CD4-positive, alpha-beta T cell treated with Interleukin-10 for 1 hour (primary cell): ENCODE results near the gene HOXB2.

ENCODE experiments used
- DNase-seq: peaks from one replicate; pipeline ENCODE4 v3.0.0-alpha.2; 2020

HOXB2 gene

GRCh38 chr17:48551596-48552465, 6.9 kb upstream of the HOXB2 start:
- DNase-seq, result no peak

- DNase-seq, result no peak
Measured at GRCh38 chr17:48551214-48551555, 6.3 kb upstream of the HOXB2 start.

DNA sequence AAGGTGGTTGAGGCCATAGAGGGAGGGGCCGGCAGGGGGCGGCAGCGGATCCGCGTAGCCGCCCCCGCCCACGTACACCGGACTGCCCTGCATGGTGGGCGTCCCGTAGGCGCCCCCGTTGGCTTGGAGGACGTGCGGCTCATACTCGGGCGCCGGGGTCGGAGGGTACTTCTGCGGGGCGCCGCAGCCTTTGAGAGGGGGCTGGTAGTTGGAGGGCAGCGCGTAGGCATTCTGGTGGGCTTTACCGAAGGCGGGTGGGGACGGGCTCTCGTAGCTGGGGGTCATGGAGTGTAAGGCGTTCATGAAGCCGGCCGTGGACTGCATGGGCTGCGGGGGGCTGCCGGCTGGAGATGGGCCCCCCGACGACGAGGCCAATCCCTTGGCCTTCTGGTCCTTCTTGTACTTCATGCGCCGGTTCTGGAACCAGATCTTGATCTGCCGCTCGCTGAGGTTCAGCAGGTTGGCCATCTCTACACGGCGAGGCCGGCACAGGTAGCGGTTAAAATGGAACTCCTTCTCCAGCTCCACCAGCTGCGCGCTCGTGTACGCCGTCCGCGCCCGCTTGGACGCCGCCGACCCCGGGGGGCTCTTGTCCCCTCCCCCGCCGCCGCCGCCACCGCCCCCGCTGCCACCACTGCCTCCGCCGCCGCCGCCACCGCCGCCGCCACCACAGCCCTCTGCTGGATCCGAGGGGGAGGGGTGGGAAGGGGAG, 5.7 kb upstream of the HOXB2 start:
- DNase-seq, result no peak

DNA sequence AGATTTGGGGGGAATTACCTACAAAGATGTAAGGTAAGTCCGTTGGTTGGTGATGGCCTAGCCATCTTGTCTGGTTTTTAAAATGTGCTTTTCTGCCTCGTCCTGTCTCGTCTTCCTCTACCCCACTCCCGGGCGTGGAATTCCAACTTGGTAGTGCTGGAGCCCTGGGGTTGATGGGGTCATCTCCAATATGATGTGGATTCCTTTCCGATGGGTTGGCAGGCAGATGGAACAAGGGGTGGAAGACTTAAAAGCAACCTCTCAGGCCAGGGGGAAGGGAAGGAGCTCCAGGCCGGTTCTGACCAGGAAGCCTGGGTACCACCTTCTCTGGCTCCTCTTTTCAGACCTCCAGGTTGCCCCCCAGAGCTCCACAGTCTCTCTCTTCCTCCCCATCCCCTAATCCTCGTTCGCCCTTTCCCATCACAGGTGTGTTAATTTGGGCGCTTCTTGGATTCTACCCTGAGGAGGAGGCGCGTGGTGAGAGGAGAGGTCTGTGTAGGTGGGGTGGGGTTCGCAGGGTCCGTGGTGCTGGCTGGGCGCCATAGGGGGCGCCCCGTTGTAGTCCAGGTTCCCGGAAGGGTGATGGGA, 5.1 kb upstream of the HOXB2 start:
- DNase-seq, result no peak

DNA sequence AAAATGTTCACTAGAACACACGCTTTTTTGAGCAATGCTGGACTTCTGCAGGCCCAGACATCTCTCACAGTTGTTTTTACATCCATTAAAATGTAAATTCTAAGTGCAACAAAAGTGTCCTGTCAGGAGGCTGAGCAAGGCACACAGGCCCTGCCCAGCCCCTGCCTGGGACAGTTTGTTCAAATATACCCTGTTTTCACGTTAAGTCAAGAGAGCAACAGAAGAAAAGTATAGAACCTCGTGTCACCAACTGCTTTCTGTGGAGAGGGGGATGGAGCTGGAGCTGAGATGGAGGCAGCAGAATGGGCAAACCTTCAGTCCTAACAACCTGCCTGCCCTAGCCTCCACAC, 4.3 kb upstream of the HOXB2 start:
- no peak for DNase-seq

- no peak for DNase-seq
Measured at GRCh38 chr17:48548523-48549280, 3.8 kb upstream of the HOXB2 start.

DNA sequence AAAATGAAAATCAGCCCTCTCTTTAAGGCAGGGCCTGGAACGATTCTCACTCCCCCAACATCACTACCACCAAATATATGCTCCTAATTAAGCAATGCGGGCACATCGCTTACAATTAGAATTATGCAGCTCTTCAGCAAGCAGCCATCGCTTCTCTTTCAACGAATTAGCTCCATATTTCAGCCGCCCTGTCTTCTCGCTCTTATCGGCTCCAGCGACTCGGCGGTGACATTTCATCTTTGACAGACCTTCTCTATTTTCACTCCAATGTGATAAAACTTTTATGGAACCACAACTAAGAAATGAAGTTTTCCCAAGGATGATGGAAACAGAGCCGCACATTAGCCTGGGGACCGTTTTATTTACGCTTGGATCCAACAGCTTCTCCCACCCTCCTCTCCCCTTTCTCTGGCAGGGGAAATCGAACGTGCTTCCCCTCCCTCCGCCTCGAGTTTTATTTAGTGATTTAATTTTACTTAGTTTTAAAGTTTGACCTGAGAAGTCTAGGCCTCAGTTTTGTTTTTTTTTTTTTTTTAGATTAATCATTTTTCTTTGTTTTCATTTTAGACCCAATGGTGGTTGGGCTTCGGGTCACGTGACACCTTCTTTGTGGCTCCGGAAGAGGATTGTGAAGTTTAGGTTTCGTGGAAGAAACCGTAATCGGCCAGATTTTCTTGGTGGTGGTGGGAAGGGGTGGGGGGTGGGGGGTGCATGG, 3.1 kb upstream of the HOXB2 start:
- peak; percentile 58 for DNase-seq

DNA sequence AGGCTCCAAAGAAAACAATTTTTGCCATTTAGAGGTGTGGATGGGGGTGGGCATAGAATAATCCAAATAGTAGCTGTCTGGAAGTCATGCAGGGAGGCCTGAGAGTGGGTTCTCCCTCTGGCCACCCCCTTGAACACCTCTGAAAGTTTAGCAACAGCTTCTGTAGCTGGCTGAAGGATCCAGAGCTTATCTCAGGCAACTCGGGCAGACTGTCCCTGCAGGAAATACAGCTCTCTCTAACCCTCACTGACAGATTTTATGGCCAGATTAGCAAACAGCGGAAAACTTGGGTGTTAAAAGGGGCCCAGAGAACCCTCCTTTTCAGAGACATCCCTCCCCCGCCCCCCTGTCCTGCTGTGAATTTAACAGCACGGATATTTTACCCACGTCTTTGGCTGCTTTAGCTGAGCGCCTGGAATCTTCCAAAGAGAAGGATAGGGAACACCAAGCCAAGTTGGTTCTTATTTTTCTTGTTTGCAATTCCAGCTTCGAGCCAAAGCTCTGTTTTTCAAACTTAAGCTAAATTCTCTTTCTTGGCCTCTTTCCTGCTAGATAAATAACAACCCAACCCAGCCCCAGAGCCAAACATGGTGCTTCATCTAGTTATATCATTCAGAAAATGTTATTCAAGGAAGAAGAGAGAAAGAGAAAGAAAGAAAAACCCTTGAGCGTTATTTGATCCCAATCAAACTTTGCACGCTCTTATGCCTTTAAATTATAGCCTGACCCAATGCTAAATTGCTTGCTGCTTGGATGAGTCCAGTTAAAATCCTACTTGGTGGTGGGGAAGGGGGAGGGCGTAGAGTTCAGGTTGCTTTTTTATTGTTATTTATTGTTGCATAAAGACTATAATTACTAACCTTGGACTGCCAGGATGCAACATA, 2.3 kb upstream of the HOXB2 start:
- DNase-seq, result no peak

GRCh38 chr17:48546137-48546923, 1.4 kb upstream of the HOXB2 start:
- no peak for DNase-seq

DNA sequence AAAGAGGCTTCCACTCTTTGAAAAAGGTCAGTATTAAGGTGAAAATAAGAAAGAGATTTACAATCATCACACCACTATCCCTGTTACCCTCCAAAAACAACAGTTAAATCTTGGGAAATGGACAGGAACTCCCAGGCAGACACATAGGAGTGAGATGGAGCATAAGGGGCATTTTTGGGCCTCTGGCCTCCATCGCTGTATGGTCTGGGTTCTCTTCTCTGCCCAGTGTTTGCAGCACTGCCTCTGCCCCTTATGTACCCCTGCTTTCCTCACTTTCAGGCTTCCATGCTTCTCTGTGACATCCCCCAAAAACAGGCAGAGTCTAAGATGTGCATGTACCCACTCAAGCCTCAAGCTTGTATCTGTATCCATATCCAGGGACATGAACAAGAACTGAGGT, 630 bp upstream of the HOXB2 start:
- DNase-seq, result no peak

DNA sequence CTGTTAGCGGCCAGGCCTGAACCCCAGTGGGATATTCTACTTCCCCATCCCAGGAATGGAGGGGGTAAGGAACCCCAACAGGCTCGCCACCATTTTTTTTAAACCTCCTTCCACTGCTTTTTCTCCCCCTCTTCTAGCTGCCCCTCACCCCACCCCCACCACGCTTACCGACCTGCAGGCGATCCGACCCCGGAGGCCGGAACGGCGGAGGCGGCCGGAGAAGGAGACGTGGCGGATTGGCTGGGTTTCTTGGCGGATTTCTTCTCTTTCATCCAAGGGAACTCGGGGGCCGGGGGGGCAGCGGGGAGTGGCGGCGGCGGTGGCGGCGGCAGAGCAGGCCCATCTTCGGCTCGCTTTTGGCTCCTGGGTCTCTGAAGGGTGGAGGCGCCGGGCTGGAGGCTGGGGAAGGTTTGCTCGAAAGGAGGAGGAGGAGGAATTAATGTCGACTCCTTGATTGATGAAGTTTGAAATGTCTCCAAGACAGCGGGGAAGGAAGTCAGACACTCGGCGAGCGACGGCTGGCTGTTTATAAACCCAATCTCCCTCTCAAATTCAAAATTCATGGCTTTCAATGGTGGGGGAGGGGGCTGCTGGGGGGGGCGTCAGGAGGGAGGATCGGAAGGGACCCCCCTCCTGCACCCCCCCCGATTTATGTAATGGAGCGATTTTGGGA, 424 bp downstream of the HOXB2 start:
- peak; percentile 46 for DNase-seq

DNA sequence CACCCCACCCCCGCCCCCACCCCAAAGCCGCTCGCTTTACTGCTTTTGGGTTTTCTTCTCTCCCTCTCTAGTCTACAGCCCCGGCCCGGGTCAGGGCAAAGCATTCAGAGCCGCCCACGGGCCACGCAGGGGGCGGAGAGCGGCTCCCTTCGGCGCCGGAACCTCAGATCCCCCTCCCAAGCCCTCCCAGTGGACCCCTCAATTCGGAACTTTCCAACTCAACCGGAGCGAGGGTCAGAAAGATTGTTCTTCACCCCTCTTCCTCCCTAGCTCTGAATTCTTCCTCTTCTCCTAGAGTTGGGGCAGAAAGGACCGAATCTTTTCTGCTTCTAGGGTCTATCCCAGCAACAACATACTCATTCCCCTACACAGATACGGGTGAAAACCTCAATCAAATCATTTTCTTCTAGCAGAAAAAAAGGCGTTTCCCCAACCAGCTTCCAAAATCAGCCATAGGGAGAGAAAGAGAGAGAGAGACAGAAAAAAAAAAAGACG, 1.0 kb downstream of the HOXB2 start:
- DNase-seq, result no peak

DNA sequence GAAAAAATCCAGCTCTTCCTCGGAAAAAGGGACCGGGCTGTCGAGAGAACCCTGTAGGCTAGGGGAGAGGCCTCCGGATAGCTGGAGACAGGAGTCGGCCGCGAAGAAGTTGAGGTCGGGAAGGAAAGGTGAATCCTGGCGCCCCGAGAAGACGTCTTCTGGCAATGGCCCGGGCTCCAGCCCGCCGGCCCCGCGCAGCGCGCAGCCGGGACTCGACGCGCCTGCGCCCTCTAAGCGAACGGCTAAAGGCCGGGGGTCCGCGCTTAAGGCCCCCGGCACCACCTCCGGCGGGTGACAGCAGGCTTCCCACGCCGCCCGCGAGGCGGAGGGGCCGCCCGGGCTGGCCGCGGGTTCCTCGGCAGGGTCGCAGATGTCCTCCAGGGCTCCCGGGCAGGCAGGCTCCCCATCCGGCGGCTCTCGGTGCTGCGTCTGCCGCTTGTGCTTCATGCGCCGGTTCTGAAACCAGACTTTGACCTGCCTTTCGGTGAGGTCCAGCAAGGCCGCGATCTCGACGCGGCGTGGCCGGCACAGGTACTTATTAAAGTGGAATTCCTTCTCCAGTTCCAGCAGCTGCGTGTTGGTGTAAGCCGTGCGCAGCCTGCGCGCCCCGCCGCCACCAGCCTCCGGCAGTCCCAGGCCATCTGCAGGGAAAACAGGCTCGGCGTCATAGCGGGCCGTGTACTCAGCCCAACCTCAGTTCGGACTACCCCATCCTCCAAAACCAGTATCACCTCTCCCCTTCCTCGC, 1.6 kb downstream of the HOXB2 start:
- DNase-seq, result peak; percentile 72

DNA sequence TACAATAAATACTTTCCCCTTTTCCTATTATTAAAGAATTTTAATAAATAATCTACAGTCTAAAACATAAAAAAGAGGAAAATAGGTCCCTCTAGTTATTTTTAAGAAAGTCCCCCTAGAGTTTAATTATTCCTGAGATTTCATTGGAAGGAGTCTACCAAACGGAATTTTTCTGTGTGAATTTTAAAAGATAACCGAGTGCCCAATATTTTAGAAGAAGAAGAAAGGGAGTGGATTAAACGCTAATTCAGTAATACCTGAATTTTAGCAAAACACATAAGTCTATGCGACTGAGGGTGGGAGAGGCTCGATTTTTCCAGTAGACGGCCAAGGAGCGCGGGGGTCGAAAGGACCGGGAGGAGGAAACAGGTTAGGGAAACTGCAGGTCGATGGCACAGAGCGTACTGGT, 2.2 kb downstream of the HOXB2 start:
- no peak for DNase-seq

GRCh38 chr17:48542114-48542656, 2.7 kb downstream of the HOXB2 start:
- DNase-seq, result peak; percentile 43

- DNase-seq, result peak; percentile 51
Measured at GRCh38 chr17:48541577-48542113, 3.3 kb downstream of the HOXB2 start.

DNA sequence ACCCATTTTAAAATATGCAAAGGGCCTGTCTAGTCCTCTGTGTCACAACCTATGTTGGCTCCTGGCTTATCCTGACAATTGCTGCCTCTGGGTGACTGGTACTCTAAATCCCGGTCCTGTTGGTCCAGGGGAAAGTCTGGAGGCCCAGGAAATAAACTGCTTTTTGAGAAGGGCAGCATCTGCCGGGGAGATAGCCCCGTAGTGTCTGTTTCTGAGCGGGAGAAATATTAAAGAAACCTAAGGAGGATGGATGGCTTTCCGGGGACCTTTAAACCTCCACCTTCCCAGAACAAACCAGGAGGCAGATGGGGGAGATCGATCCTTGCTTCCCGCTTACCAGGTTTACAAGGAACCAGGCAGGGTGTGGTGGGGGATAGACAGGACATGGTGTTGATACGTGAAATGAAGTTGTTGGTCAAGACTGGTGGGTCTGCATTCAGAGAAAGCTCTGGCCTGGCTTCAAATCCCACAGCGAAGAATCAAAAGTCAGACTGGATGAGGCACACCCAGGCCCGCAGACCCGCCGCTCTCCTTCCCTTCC, 3.8 kb downstream of the HOXB2 start:
- DNase-seq, result peak; percentile 19

GRCh38 chr17:48540213-48540612, 4.7 kb downstream of the HOXB2 start:
- no peak for DNase-seq
